BJ (cell line): ENCODE measurements around the gene ISL1. TPM values are rescaled to one million over a fixed set of nuclear protein-coding genes. Genes with fewer than 3 reads are reported as not detected.

Source experiments
- CTCF ChIA-PET: fragments of 350-600 bp; formaldehyde crosslinking; extraction: SDS; loops from one replicate; lab custom pipeline; 2021; ENCODE audit warnings: antibody characterized with exemption, inconsistent platforms; lab: Yijun Ruan, JAX
- POLR2A ChIA-PET: fragments of 300-600 bp; sonication (Branson Sonifier 250); formaldehyde crosslinking; extraction: SDS; loops from one replicate; lab custom pipeline; 2021; ENCODE audit warnings: antibody characterized with exemption; lab: Charles Lee
- DNase-seq: peaks from one replicate; pipeline ENCODE4 v3.0.0-alpha.2; 2011; ENCODE audit warnings: low read depth
- H3K27me3 ChIP-seq: 2 replicates; pipeline ENCODE4 v1.6.0; 2011; ENCODE audit warnings: low read length; ENCODE audit not compliant: control insufficient read depth, insufficient read depth
- H3K36me3 ChIP-seq: 2 replicates; pipeline ENCODE4 v1.5.1; 2011; ENCODE audit warnings: low read length; ENCODE audit not compliant: control insufficient read depth, insufficient read depth
- H3K4me3 ChIP-seq: 2 replicates; pipeline ENCODE4 v1.5.1; 2011; ENCODE audit warnings: low read depth, mild to moderate bottlenecking, control low read depth, low read length
- CTCF ChIP-seq: IDR thresholded peaks from 2 replicates; pipeline ENCODE4 v1.5.1; 2011; ENCODE audit warnings: low read depth, mild to moderate bottlenecking, control low read depth, inconsistent platforms, low read length, moderate library complexity; ENCODE audit not compliant: insufficient read depth
- polyA plus RNA-seq: library from polyadenylated mRNA; depleted of rRNA; stranded (reverse); fragments of >200 nt; gene quantifications from 2 replicates; pipeline ENCODE4 v1.2.3, GENCODE V29; 2011

Gene ISL1
- polyA plus RNA-seq, 1 experiment: 1.2 TPM

GRCh38 chr5:51386916-51387883 lies 4.0 kb downstream of the ISL1 start:
- DNase-seq: no peak
- CTCF ChIA-PET: no interaction called here
- TF ChIP-seq CTCF: no peak
- no peaks in the 10 kb centered on the region for H3K27me3 ChIP-seq
- peak overlapping the region; percentile 47 for H3K4me3 ChIP-seq
- POLR2A ChIA-PET: no interaction called here
- H3K36me3 ChIP-seq: no peaks in the 10 kb centered on the region

GRCh38 chr5:51387884-51388275 lies 4.6 kb downstream of the ISL1 start:
- DNase-seq: no peak
- no peaks in the 10 kb centered on the region for H3K27me3 ChIP-seq
- H3K36me3 ChIP-seq: no peaks in the 10 kb centered on the region
- peak overlapping the region; percentile 47 for H3K4me3 ChIP-seq
- TF ChIP-seq CTCF: no peak
- POLR2A ChIA-PET: no interaction called here
- CTCF ChIA-PET: no interaction called here

- no peak for TF ChIP-seq CTCF
- 0 out of 2 replicates have a peak overlapping the region, but pooled peaks have one; percentile 10 for H3K4me3 ChIP-seq
These were observed 5.4 kb downstream of the ISL1 start for GRCh38 chr5:51388488-51389287.

GRCh38 chr5:51389288-51389576 lies 6.0 kb downstream of the ISL1 start:
- Histone ChIP-seq H3K27me3 (no peaks in the 10 kb centered on the region), H3K4me3 (peak overlapping the region; percentile 10), H3K36me3 (no peaks in the 10 kb centered on the region)
- CTCF ChIA-PET: no interaction called here
- TF ChIP-seq CTCF: no peak
- no peak for DNase-seq
- POLR2A ChIA-PET: no interaction called here

More at GRCh38 chr5:51388488-51389287, 5.4 kb downstream of the ISL1 start:
- Histone ChIP-seq H3K36me3 (no peaks in the 10 kb centered on the region), H3K27me3 (no peaks in the 10 kb centered on the region)
- POLR2A ChIA-PET: no interaction called here
- CTCF ChIA-PET: no interaction called here
- no peak for DNase-seq
